ENCODE results near the gene RNF44. TPM values are rescaled to one million over a fixed set of nuclear protein-coding genes. Genes with fewer than 3 reads are reported as not detected.
A peak's percentile ranks its signal among the peaks of the same experiment; 100 is the strongest.
"Not testable (repeated sequence)": the region's sequence is repeated elsewhere in the genome, so short reads cannot be mapped to it uniquely, and the experiment has no call there.

RNF44 gene
- total RNA-seq, 1 experiment from 2014 or later = 33.1 TPM

DNA sequence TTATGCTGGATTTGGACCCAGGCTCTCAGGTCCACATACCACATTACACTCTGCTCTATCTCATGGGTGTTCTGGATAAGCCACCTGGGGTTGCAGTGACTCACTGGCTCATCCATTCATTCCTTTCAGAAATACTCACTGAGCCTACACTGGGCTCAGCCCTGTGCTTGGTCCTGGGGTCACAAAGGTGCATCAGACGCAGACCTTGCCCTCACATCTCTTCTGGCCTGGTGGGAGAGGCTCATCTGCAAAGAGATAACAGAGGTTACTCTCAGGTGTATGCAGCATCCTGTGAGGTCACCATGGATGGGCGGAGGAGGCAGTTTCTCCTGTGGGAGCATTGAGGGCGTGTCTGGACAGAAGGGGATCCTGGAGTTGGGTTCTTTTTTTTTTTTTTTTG lies 24.1 kb upstream of the RNF44 start:
- no peak overlapping the region for H3K4me2 ChIP-seq (ENCODE audit: low read depth, low read length, poor library complexity, severe bottlenecking)
- no peak overlapping the region for H3K9ac ChIP-seq (ENCODE audit: low read length)
- H3K27ac ChIP-seq (ENCODE audit: low read length) = no peak overlapping the region
- H4K20me1 ChIP-seq (ENCODE audit: insufficient read depth, low read depth, low read length) = no peaks in the 10 kb centered on the region
- H3K9me2 ChIP-seq (replicated peaks; ENCODE audit: insufficient read depth, low read length) = no peaks in the 10 kb centered on the region
- H3K36me3 ChIP-seq (ENCODE audit: insufficient read depth, low read length) = no peaks in the 10 kb centered on the region
- no peak for DNase-seq
- H3K4me3 ChIP-seq (ENCODE audit: low read length) = no peak overlapping the region
- peaks cover 4% of the 10 kb centered on the region; the same call in 1 of the 2 replicates for H3K4me1 ChIP-seq (ENCODE audit: low read length)
- H3K27me3 ChIP-seq (ENCODE audit: low read length) = no peaks in the 10 kb centered on the region
- no peaks in the 10 kb centered on the region for H3K9me3 ChIP-seq (ENCODE audit: low read length)
- no peak overlapping the region for H2AFZ ChIP-seq (ENCODE audit: low read length)
- H3K79me2 ChIP-seq (ENCODE audit: low read length) = no peaks in the 10 kb centered on the region

DNA sequence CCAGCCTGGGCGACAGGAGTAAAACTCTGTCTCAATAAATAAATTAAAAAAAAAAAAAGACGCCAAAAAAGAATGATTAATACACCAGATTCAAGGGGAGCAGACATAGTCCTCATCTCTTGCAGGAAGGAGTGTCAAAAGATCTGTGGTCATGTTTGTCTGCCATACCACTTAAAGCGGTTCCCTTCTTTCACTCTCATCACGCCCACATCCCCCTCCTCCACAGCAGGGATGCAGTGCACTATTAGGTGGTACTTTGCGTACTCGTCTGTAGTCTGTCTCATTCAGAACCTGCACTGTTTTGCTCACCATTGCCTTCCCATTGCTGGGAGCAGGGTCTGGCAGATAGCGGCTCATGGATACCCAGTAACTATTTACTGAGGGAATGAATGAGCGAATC lies 23.2 kb upstream of the RNF44 start:
- Histone ChIP-seq H3K27ac (ENCODE audit: low read length) (no peak overlapping the region), H3K4me2 (ENCODE audit: low read depth, low read length, poor library complexity, severe bottlenecking) (no peak overlapping the region), H4K20me1 (ENCODE audit: insufficient read depth, low read depth, low read length) (no peaks in the 10 kb centered on the region), H3K4me1 (ENCODE audit: low read length) (peaks cover 4% of the 10 kb centered on the region; the same call in 1 of the 2 replicates), H2AFZ (ENCODE audit: low read length) (no peak overlapping the region), H3K4me3 (ENCODE audit: low read length) (no peak overlapping the region), H3K36me3 (ENCODE audit: insufficient read depth, low read length) (no peaks in the 10 kb centered on the region), H3K9ac (ENCODE audit: low read length) (no peak overlapping the region), H3K79me2 (ENCODE audit: low read length) (no peaks in the 10 kb centered on the region), H3K9me3 (ENCODE audit: low read length) (no peaks in the 10 kb centered on the region), H3K27me3 (ENCODE audit: low read length) (no peaks in the 10 kb centered on the region), H3K9me2 (replicated peaks; ENCODE audit: insufficient read depth, low read length) (no peaks in the 10 kb centered on the region)
- DNase-seq = no peak

DNA sequence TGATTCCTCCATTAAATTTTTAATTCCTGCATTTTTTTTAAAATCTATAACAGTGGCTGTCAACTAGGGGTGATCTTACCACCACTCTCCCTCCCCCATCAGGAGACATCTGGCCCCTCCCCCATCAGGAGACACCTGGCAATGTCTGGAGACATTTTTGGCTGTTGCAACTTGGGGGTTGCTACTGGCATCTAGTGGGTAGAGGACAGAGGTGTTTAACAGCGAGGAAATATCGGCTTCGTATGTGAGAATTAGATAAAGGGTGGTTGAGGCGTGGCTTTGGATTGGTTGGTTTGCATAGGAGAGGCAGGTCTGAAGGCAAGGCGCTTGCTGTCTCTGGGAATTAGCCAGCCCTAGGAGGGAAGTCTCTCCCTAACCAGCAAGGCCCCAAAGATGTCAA lies 22.5 kb upstream of the RNF44 start:
- H3K9ac ChIP-seq (ENCODE audit: low read length) = no peak overlapping the region
- DNase-seq = peak; percentile 69
- H3K79me2 ChIP-seq (ENCODE audit: low read length) = no peaks in the 10 kb centered on the region
- H3K4me2 ChIP-seq (ENCODE audit: low read depth, low read length, poor library complexity, severe bottlenecking) = no peak overlapping the region
- no peaks in the 10 kb centered on the region for H4K20me1 ChIP-seq (ENCODE audit: insufficient read depth, low read depth, low read length)
- no peaks in the 10 kb centered on the region for H3K27me3 ChIP-seq (ENCODE audit: low read length)
- no peak overlapping the region for H3K4me3 ChIP-seq (ENCODE audit: low read length)
- H3K9me2 ChIP-seq (replicated peaks; ENCODE audit: insufficient read depth, low read length) = no peaks in the 10 kb centered on the region
- H3K9me3 ChIP-seq (ENCODE audit: low read length) = no peaks in the 10 kb centered on the region
- H3K27ac ChIP-seq (ENCODE audit: low read length) = no peak overlapping the region
- H3K36me3 ChIP-seq (ENCODE audit: insufficient read depth, low read length) = no peaks in the 10 kb centered on the region
- peaks cover 4% of the 10 kb centered on the region; the same call in 1 of the 2 replicates for H3K4me1 ChIP-seq (ENCODE audit: low read length)
- H2AFZ ChIP-seq (ENCODE audit: low read length) = no peak overlapping the region

DNA sequence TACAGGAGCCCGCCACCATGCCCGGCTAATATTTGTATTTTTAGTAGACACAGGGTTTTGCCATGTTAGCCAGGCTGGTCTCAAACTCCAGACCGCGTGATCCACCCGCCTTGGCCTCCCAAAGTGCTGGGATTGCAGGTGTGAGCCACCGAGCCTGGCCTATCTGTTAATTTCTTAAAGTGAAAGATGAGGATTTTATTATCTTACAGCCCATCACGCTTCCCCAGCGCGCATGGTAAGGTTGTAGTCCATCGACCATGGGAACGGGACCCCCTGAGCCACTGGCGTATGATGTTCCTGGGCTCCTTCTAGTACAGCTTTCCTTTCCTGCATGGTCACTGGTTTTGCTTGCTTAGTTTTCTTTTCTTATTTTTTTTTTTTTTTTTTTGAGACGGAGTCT lies 20.6 kb upstream of the RNF44 start:
- H3K9me2 ChIP-seq (replicated peaks; ENCODE audit: insufficient read depth, low read length) = no peaks in the 10 kb centered on the region
- H3K4me1 ChIP-seq (ENCODE audit: low read length) = peaks cover 10% of the 10 kb centered on the region
- no peak for DNase-seq
- no peaks in the 10 kb centered on the region for H3K27me3 ChIP-seq (ENCODE audit: low read length)
- no peaks in the 10 kb centered on the region for H4K20me1 ChIP-seq (ENCODE audit: insufficient read depth, low read depth, low read length)
- no peak overlapping the region for H2AFZ ChIP-seq (ENCODE audit: low read length)
- no peaks in the 10 kb centered on the region for H3K79me2 ChIP-seq (ENCODE audit: low read length)
- no peak overlapping the region for H3K9ac ChIP-seq (ENCODE audit: low read length)
- H3K4me2 ChIP-seq (ENCODE audit: low read depth, low read length, poor library complexity, severe bottlenecking) = no peak overlapping the region
- H3K36me3 ChIP-seq (ENCODE audit: insufficient read depth, low read length) = no peaks in the 10 kb centered on the region
- H3K9me3 ChIP-seq (ENCODE audit: low read length) = no peaks in the 10 kb centered on the region
- no peak overlapping the region for H3K27ac ChIP-seq (ENCODE audit: low read length)
- no peak overlapping the region for H3K4me3 ChIP-seq (ENCODE audit: low read length)

DNA sequence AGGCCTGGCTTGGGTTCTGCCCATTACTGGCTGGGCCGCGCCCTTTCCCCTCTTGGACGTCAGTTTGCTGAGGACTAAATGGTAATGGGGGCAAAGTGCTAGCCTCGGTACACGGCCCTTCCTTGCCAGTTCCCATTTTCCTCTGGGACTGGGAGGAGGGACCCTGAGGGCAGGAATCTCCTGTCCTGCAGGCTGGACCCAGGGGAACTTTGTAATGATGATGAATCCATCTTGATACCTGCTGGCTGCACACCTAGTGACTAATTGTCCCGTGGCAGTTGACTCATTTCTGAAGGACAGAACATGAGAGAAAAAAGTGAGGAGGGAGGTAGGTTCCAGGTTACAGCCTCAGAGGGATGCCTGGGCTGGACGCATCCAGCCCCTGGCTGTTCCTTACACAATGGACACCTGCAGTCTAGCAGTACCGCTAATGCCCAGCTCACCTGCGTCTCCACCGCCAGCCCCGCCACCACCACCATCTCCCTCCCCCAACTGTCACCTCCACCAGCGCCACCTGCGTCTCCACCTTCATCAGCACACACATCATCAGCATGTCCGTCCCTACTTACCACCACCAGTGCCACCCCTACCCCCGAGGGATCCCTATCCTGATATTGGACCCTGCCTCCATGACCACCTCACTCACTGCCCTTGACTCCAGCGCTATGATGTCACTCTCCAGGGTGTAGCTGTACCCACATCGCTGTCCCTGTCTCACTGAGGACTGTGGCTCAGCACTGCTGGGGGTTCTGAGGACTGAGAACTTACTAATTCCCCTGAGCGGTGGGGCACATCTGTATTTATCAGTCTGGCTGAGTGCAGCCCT lies 16.3 kb upstream of the RNF44 start:
- no peaks in the 10 kb centered on the region for H3K9me2 ChIP-seq (replicated peaks; ENCODE audit: insufficient read depth, low read length)
- H3K27ac ChIP-seq (ENCODE audit: low read length) = no peak overlapping the region
- H3K36me3 ChIP-seq (ENCODE audit: insufficient read depth, low read length) = no peaks in the 10 kb centered on the region
- H4K20me1 ChIP-seq (ENCODE audit: insufficient read depth, low read depth, low read length) = no peaks in the 10 kb centered on the region
- H3K9me3 ChIP-seq (ENCODE audit: low read length) = no peaks in the 10 kb centered on the region
- no peaks in the 10 kb centered on the region for H3K79me2 ChIP-seq (ENCODE audit: low read length)
- H3K4me1 ChIP-seq (ENCODE audit: low read length) = peaks cover 14% of the 10 kb centered on the region
- DNase-seq = no peak
- H3K4me3 ChIP-seq (ENCODE audit: low read length) = no peak overlapping the region
- no peaks in the 10 kb centered on the region for H3K27me3 ChIP-seq (ENCODE audit: low read length)
- H3K4me2 ChIP-seq (ENCODE audit: low read depth, low read length, poor library complexity, severe bottlenecking) = no peak overlapping the region
- no peak overlapping the region for H2AFZ ChIP-seq (ENCODE audit: low read length)
- H3K9ac ChIP-seq (ENCODE audit: low read length) = no peak overlapping the region

DNA sequence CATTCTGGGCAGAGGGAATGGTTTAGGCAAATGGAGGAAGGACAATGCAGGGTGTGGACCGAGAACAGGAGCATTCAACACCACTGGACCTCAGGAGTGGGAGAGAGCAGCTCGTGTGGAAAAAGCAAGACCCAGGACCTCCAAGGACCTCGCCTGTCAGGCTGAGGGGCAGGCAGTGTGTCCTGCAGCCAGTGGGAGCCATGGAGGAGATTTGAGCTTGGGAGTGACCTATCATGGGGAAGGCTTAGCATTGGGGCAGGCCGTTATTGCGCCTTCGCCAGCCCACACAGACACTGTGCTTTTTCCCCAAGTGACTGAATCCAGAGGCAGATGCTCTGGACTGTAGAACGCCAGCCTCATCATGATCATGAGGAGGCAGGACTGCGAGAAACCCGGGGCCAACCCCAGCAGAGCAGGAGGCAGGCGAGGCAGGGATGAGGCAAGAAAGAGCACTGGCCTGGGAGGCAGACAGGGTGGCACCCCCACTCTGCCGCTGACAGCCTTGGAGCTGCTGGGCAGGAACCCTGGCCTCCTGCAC lies 15.2 kb upstream of the RNF44 start:
- Histone ChIP-seq H3K27me3 (ENCODE audit: low read length) (no peaks in the 10 kb centered on the region), H4K20me1 (ENCODE audit: insufficient read depth, low read depth, low read length) (no peaks in the 10 kb centered on the region), H3K9me3 (ENCODE audit: low read length) (no peaks in the 10 kb centered on the region), H3K27ac (ENCODE audit: low read length) (no peak overlapping the region), H3K9me2 (replicated peaks; ENCODE audit: insufficient read depth, low read length) (no peaks in the 10 kb centered on the region), H3K9ac (ENCODE audit: low read length) (no peak overlapping the region), H3K4me2 (ENCODE audit: low read depth, low read length, poor library complexity, severe bottlenecking) (no peak overlapping the region), H3K4me3 (ENCODE audit: low read length) (no peak overlapping the region), H3K4me1 (ENCODE audit: low read length) (peaks cover 14% of the 10 kb centered on the region), H3K36me3 (ENCODE audit: insufficient read depth, low read length) (no peaks in the 10 kb centered on the region), H3K79me2 (ENCODE audit: low read length) (no peaks in the 10 kb centered on the region), H2AFZ (ENCODE audit: low read length) (no peak overlapping the region)
- no peak for DNase-seq

DNA sequence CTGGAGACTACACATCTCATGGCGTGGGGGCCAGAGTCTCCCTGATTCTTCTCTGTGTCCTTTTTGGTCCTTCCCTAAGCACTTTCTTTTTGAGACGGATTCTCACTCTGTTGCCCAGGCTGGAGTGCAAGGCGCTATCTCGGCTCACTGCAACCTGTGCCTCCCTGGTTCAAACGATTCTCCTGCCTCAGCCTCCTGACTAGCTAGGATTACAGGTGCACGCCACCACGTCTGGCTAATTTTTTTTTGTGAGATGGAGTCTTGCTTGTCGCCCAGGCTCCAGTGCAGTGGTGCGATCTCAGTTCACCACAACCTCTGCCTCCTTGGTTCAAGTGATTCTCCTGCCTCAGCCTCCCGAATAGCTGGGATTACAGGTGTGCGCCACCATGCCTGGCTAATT lies 13.7 kb upstream of the RNF44 start:
- not testable (repeated sequence) for H3K9me2 ChIP-seq (replicated peaks; ENCODE audit: insufficient read depth, low read length); H3K9ac ChIP-seq (ENCODE audit: low read length); H3K9me3 ChIP-seq (ENCODE audit: low read length); H4K20me1 ChIP-seq (ENCODE audit: insufficient read depth, low read depth, low read length); H3K27ac ChIP-seq (ENCODE audit: low read length); H2AFZ ChIP-seq (ENCODE audit: low read length); H3K79me2 ChIP-seq (ENCODE audit: low read length); H3K36me3 ChIP-seq (ENCODE audit: insufficient read depth, low read length); H3K4me3 ChIP-seq (ENCODE audit: low read length); DNase-seq; H3K27me3 ChIP-seq (ENCODE audit: low read length)
- peaks cover 14% of the 10 kb centered on the region for H3K4me1 ChIP-seq (ENCODE audit: low read length)
- peak overlapping the region; percentile 37 for H3K4me2 ChIP-seq (ENCODE audit: low read depth, low read length, poor library complexity, severe bottlenecking)

DNA sequence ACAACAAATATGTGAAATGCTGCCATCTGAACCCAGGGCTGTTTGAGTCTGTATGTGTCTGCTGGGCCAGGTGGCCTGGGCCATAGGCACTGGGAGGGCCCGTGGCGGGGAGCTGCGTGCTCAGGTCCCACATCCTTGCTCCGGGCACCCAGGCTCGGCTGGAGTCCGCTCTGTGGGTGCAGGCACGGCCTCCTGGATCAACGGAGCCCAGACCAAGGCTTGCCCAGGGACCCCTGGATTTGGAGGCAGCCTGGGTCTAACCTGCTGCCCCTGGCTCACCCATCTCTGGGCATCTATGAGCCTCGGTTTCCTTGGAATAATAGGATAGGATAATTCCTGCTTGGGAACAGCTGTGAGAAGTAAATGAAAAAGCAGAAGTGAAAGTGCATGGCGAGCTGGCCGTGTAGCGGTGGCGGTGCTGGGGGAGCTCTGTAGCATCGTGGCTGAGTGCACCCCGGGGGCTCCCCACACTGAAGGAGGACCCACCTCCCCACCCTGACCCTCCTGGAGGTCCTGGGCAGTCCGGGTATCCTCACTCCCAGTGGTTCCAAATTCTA lies 13.2 kb upstream of the RNF44 start:
- no peaks in the 10 kb centered on the region for H3K9me2 ChIP-seq (replicated peaks; ENCODE audit: insufficient read depth, low read length)
- DNase-seq = no peak
- no peaks in the 10 kb centered on the region for H3K79me2 ChIP-seq (ENCODE audit: low read length)
- H3K4me2 ChIP-seq (ENCODE audit: low read depth, low read length, poor library complexity, severe bottlenecking) = peak overlapping the region; percentile 37
- no peaks in the 10 kb centered on the region for H3K36me3 ChIP-seq (ENCODE audit: insufficient read depth, low read length)
- no peak overlapping the region for H2AFZ ChIP-seq (ENCODE audit: low read length)
- no peaks in the 10 kb centered on the region for H3K9me3 ChIP-seq (ENCODE audit: low read length)
- H3K4me1 ChIP-seq (ENCODE audit: low read length) = peaks cover 14% of the 10 kb centered on the region
- no peak overlapping the region for H3K4me3 ChIP-seq (ENCODE audit: low read length)
- H4K20me1 ChIP-seq (ENCODE audit: insufficient read depth, low read depth, low read length) = no peaks in the 10 kb centered on the region
- H3K9ac ChIP-seq (ENCODE audit: low read length) = no peak overlapping the region
- H3K27ac ChIP-seq (ENCODE audit: low read length) = no peak overlapping the region
- H3K27me3 ChIP-seq (ENCODE audit: low read length) = no peaks in the 10 kb centered on the region

All from Karpas-422 (cell line).